RKO (cell line): Measurements from ENCODE around the gene GPC5.
A peak's percentile ranks its signal among the peaks of the same experiment; 100 is the strongest.

Experiments used
- DNase-seq: peaks from one replicate; pipeline ENCODE4 v3.0.0-alpha.2; 2016; ENCODE audit warnings: low spot score

Gene GPC5

GRCh38 chr13:92164822-92165221, 766.4 kb downstream of the GPC5 start:
- DNase-seq: no peak

- DNase-seq: no peak
Observed at GRCh38 chr13:92172191-92172590, 773.8 kb downstream of the GPC5 start.

GRCh38 chr13:92173254-92173653, 774.8 kb downstream of the GPC5 start:
- DNase-seq: no peak

GRCh38 chr13:92175330-92175729, 776.9 kb downstream of the GPC5 start:
- DNase-seq: peak; percentile 73

GRCh38 chr13:92177966-92178365, 779.5 kb downstream of the GPC5 start:
- no peak for DNase-seq

GRCh38 chr13:92179223-92179622, 780.8 kb downstream of the GPC5 start:
- no peak for DNase-seq

- DNase-seq: peak; percentile 41
Observed at GRCh38 chr13:92187378-92187989, 789.1 kb downstream of the GPC5 start.

- DNase-seq: no peak
Observed at GRCh38 chr13:92188574-92188973, 790.2 kb downstream of the GPC5 start.

- DNase-seq: no peak
Observed at GRCh38 chr13:92196591-92197256, 798.3 kb downstream of the GPC5 start.

GRCh38 chr13:92197669-92198068, 799.2 kb downstream of the GPC5 start:
- DNase-seq: peak; percentile 1

- DNase-seq: no peak
Observed at GRCh38 chr13:92218615-92219014, 820.2 kb downstream of the GPC5 start.

GRCh38 chr13:92221916-92222315, 823.5 kb downstream of the GPC5 start:
- DNase-seq: no peak

- no peak for DNase-seq
Observed at GRCh38 chr13:92224052-92224821, 825.8 kb downstream of the GPC5 start.

- no peak for DNase-seq
Observed at GRCh38 chr13:92224825-92225224, 826.4 kb downstream of the GPC5 start.

GRCh38 chr13:92225861-92226260, 827.4 kb downstream of the GPC5 start:
- no peak for DNase-seq

GRCh38 chr13:92232871-92233270, 834.5 kb downstream of the GPC5 start:
- no peak for DNase-seq

GRCh38 chr13:92251671-92252210, 853.3 kb downstream of the GPC5 start:
- DNase-seq: no peak

- no peak for DNase-seq
Observed at GRCh38 chr13:92255526-92255925, 857.1 kb downstream of the GPC5 start.

GRCh38 chr13:92256211-92256610, 857.8 kb downstream of the GPC5 start:
- no peak for DNase-seq

GRCh38 chr13:92259046-92259445, 860.6 kb downstream of the GPC5 start:
- no peak for DNase-seq

GRCh38 chr13:92259523-92259922, 861.1 kb downstream of the GPC5 start:
- no peak for DNase-seq

GRCh38 chr13:92260363-92260762, 861.9 kb downstream of the GPC5 start:
- no peak for DNase-seq
